WI38 (cell line): Measurements from ENCODE around the gene SPSB3.

ENCODE experiments used
- H3K4me3 ChIP-seq: 2 replicates; pipeline ENCODE4 v1.5.1; 2011; ENCODE audit warnings: low read depth, mild to moderate bottlenecking, control low read depth, low read length
- TF ChIP-seq, protein P1 (sequence below): IDR thresholded peaks from 2 replicates; pipeline ENCODE4 v1.5.1; 2012; ENCODE audit warnings: low read depth, mild to moderate bottlenecking, control low read depth, low read length

The SPSB3 gene

DNA sequence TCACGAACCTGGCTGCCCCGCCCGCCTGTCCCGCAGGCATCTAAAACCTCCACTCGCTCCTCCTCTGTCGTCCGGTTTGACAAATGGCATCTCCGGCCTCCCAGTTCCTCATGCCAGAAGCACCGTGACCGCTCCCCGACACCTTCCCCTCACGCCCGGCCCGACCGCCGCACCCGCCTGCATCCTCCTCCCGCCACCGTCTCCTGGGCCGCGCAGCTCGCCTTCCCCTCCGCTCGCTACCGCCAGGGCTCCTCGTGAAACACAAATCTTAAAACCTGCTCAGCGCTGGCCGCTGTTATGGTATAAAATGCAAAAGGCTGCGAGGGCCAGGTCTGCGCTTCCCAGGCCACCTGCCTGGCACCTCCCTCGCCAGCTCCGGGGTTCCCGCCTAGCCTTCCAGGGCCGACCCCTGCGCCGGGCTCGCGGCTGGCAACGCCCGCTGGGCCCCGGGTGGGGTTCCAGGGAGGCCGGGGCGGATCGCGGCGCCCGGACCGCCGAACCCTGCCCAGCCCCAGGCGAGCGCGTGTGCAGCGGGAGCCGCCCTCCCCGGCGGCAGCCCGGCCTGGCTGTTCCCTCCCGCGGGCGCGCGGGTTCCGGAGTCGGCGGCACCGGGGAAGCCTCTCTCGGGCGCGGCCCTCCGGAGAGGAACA is 488 bp downstream of the SPSB3 start:
- TF ChIP-seq, protein P1, sequence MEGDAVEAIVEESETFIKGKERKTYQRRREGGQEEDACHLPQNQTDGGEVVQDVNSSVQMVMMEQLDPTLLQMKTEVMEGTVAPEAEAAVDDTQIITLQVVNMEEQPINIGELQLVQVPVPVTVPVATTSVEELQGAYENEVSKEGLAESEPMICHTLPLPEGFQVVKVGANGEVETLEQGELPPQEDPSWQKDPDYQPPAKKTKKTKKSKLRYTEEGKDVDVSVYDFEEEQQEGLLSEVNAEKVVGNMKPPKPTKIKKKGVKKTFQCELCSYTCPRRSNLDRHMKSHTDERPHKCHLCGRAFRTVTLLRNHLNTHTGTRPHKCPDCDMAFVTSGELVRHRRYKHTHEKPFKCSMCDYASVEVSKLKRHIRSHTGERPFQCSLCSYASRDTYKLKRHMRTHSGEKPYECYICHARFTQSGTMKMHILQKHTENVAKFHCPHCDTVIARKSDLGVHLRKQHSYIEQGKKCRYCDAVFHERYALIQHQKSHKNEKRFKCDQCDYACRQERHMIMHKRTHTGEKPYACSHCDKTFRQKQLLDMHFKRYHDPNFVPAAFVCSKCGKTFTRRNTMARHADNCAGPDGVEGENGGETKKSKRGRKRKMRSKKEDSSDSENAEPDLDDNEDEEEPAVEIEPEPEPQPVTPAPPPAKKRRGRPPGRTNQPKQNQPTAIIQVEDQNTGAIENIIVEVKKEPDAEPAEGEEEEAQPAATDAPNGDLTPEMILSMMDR: 0 out of 2 replicates have a peak, but pooled peaks have one; percentile 5

DNA sequence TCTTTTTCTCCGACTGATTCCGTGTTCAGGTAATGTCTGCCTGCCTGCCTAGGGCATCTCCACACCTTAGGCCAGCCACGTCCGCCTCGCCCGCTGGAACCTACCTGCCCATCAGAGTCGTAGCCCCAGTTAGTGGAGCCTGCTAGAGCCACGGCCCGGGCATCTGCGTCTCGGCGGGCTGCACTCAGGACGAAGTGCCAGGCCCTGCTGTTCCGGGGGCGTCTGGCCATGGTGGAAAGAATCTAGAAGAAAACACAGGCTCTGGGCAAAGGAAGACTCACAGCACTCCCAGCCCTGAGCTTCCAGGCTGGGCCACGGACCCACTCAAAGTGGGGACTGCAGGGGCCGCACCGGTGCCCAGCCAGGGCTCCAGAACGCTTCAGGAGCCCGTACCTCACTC is 1.1 kb downstream of the SPSB3 start:
- peak overlapping the region; percentile 77 for H3K4me3 ChIP-seq
- TF ChIP-seq, protein P1: no peak

More for the DNA sequence above, 488 bp downstream of the SPSB3 start:
- peak overlapping the region; percentile 77 for H3K4me3 ChIP-seq

DNA sequence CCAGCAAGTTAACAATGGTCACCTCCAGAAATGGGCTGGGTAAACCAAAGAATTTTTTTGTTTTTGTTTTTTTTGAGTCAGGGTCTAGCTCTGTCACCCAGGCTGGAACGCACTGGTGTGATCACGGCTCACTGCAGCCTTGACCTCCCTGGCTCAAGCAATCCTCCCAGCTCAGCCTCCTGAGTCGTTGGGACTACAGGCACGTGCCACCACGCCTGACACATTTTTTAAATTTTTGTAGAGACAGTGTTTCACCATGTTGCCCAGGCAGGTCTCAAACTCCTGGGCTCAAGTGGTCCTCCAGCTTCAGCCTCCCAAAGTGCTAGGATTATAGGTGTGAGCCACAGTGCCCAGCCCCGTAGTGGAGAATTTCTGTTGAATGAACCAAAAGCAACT is 1.7 kb downstream of the SPSB3 start:
- TF ChIP-seq, protein P1: no peak
- no peak overlapping the region for H3K4me3 ChIP-seq

DNA sequence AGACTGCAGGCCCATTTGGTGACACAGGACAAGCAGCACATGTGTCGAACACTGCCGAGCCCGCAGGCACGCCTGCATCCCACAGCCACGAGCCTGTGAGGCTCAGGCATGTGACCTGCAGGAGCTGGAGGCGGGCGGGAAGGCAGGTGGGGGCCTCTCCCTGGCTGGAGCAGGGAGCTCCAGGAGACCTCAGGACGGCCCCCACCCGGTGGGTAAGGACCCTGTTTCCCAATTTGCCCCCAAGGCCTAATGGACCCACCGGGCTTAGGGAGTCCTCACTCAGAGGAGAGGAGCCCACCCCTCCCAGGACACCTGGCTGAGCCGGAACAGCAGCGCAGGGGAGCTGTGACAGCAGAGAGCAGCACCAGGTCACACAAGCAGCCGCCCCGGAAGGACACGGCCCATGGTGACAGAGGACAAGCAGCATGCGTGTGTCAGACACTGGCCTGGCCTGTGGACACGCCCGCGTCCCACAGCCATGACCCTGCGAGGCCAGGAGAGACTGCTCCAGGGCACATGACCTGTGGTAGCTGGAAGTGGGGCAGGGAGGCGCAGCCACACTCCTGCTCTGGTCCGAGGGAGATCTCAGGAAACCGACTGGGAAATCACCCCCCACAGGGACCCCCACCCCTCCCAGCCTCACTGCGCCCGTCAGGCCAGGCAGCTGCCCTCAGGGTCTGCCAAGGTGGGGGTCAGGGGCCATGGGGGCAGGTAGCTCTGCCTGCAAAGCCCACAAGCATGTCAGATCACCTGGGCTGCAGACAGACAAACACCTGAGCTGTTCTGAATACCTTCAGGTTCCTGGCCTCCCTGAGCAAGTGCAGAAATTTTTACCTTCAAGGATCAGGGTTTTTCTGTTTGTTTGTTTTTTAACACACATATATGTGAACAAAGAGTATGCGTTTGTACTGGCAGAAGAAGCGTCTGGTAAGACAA is 2.4 kb downstream of the SPSB3 start:
- no peak overlapping the region for H3K4me3 ChIP-seq
- TF ChIP-seq, protein P1: no peak

DNA sequence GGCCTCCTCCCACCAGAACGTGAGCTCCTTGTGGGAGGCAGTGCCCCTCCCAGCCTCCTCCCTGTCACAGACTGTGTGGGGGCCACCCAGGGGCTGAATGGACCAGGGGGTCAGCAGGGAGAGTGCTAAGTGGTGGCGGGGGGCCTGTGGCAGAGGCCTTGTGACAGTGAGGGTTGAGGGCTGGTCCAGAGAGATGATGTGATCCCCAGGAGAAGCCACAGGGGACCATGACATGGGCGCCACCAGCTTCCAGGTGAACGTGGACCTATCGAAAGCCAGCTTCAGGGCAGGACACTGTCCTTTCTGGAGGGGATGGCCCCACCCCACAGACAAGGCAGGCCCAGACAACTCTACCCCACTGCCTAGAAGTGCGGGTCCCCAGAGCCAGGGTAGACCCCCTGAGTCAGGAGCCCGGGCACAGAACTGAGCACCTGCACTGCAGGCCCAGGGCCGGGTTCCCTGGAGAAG is 3.1 kb downstream of the SPSB3 start:
- TF ChIP-seq, protein P1: no peak
- H3K4me3 ChIP-seq: no peak overlapping the region

DNA sequence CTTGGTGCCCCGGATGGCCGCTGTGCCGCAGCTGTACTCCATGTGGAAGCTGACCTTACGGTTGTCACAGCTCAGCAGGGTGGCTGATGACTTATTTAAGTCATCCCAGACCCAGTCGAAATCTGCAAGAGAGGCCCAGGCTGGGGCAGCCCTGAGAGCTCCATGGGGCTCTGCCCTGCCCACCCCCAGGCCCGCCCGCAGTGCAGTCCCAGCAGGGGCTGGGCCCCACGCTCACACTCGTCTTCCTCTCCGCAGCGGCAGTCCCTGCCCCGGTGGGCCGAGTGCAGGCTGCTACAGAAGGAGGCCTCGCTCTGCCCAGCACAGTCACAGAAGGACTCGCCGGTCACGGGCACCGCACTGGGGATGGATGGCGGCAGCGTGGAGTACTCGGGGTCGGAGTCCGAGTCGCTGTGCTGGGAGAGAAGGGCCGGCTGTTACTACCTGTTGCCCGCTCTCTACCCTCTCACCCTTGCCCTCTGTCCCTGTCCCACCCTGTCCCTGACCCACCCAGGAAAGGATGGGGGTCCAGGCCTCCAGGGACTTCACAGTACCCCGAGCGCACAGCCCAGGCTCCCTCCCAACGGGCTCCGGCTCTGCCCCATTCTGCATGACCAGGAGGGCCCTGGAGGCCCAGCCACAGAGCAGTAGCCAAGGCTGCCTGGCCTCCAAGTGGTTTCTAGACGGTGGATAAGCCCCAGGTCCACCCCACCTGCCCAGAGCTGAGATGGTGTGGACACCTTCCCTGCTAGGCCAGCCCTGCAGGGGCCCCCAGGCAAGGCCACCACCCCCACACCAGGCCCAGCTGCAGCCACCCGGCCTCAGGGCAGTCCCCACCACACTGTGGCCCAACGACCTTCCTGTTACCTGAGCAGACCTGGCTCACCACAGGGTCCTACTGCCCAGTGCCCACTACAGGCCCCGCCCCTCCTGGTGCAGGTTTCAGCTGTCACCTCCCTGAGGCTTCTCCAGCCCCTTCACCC is 3.9 kb downstream of the SPSB3 start:
- TF ChIP-seq, protein P1: no peak
- no peak overlapping the region for H3K4me3 ChIP-seq
